H1 (cell line): ENCODE results near the gene FAM13C. TPM values are rescaled to one million over a fixed set of nuclear protein-coding genes. Genes with fewer than 3 reads are reported as not detected.

ENCODE experiments used
- CTCF ChIA-PET: fragments of 300-600 bp; sonication (Branson Sonifier 250); formaldehyde crosslinking; loops from one replicate; lab custom pipeline; 2021; ENCODE audit not compliant: partially characterized antibody; lab: Charles Lee
- POLR2A ChIA-PET: fragments of 300-600 bp; sonication (Branson Sonifier 250); formaldehyde crosslinking; loops from one replicate; lab custom pipeline; 2021; ENCODE audit warnings: inconsistent platforms; ENCODE audit not compliant: partially characterized antibody; lab: Charles Lee
- DNase-seq, 2 experiments: peaks; one replicate each; pipeline versions ENCODE4 v3.0.0 to v3.0.0-alpha.2; 2010 to 2022; ENCODE audit warnings: low spot score in 2 of 2, low read depth in 1 of 2, mixed read lengths in 1 of 2
- FAIRE-seq: peaks from 2 replicates; lab custom pipeline; 2011; peaks lifted over from hg19 to GRCh38; lab: Jason Lieb, UNC
- H2AFZ ChIP-seq: 2 replicates; pipeline ENCODE4 v1.8.1; 2012; ENCODE audit warnings: low read length, inconsistent platforms
- H2AK5ac ChIP-seq: 2 replicates; pipeline ENCODE4 v1.6.1; 2013; ENCODE audit warnings: low read depth, low read length
- H2BK120ac ChIP-seq: replicated peaks from 2 replicates; pipeline ENCODE3; 2013; ENCODE audit warnings: low read depth, low read length, inconsistent platforms
- H2BK12ac ChIP-seq: 2 replicates; pipeline ENCODE4 v1.6.1; 2013; ENCODE audit warnings: low read depth, low read length
- H2BK15ac ChIP-seq: 2 replicates; pipeline ENCODE4 v1.6.1; 2013; ENCODE audit warnings: low read length
- H2BK20ac ChIP-seq: 2 replicates; pipeline ENCODE4 v1.6.1; 2013; ENCODE audit warnings: low read length
- H2BK5ac ChIP-seq: 2 replicates; pipeline ENCODE4 v1.6.1; 2013; ENCODE audit warnings: low read depth, low read length
- H3K14ac ChIP-seq: 2 replicates; pipeline ENCODE4 v1.6.1; 2013; ENCODE audit warnings: inconsistent platforms; ENCODE audit not compliant: insufficient read length
- H3K18ac ChIP-seq: 2 replicates; pipeline ENCODE4 v1.6.1; 2013; ENCODE audit warnings: low read length; ENCODE audit errors: extremely low read depth
- H3K23ac ChIP-seq: 2 replicates; pipeline ENCODE4 v1.6.1; 2013; ENCODE audit warnings: inconsistent platforms; ENCODE audit not compliant: insufficient read length
- H3K23me2 ChIP-seq: 2 replicates; pipeline ENCODE4 v1.6.1; 2013; ENCODE audit warnings: low read depth, low read length
- H3K27ac ChIP-seq: 2 replicates; pipeline ENCODE4 v1.6.1; 2011; ENCODE audit warnings: low read depth, low read length, inconsistent platforms
- H3K27me3 ChIP-seq, 4 experiments: replicated peaks in 1 of 4; 1 replicate in 1 of 4; 2 replicates in 3 of 4; pipeline versions ENCODE4 v1.6.1 to v1.8.1; 2011 to 2013; ENCODE audit warnings: low read length in 3 of 4, mild to moderate bottlenecking in 3 of 4, inconsistent platforms in 2 of 4, mixed read lengths in 2 of 4, moderate library complexity in 1 of 4; ENCODE audit not compliant: control insufficient read depth in 3 of 4, insufficient read depth in 3 of 4; ENCODE audit errors: extremely low read depth in 1 of 4
- H3K36me3 ChIP-seq, 4 experiments: 2 replicates each; pipeline versions ENCODE4 v1.6.1 to v1.8.1; 2011 to 2013; ENCODE audit warnings: mild to moderate bottlenecking in 4 of 4, low read length in 3 of 4, moderate library complexity in 2 of 4, control low read depth in 1 of 4, inconsistent platforms in 1 of 4; ENCODE audit not compliant: insufficient read depth in 4 of 4, control insufficient read depth in 2 of 4
- H3K4ac ChIP-seq: replicated peaks from 2 replicates; pipeline ENCODE3; 2013; ENCODE audit warnings: low read length, low read depth, mixed read lengths, inconsistent platforms; ENCODE audit not compliant: insufficient read length
- H3K4me1 ChIP-seq, 4 experiments: replicated peaks in 1 of 4; 1 replicate in 1 of 4; 2 replicates in 3 of 4; pipeline versions ENCODE4 v1.6.1 to v1.8.1; 2011 to 2013; ENCODE audit warnings: low read length in 3 of 4, inconsistent platforms in 2 of 4, mixed read lengths in 1 of 4; ENCODE audit not compliant: insufficient read depth in 4 of 4, control insufficient read depth in 3 of 4
- H3K4me2 ChIP-seq, 2 experiments: 2 replicates each; pipeline versions ENCODE4 v1.6.1 to v1.8.1; 2011 to 2013; ENCODE audit warnings: low read depth in 2 of 2, low read length in 2 of 2, control low read depth in 1 of 2, inconsistent platforms in 1 of 2, mild to moderate bottlenecking in 1 of 2; ENCODE audit not compliant: insufficient read depth in 1 of 2
- H3K4me3 ChIP-seq, 4 experiments: fragments of 200-600, 300-600 bp in 1 of 4; sonication (generic), shearing (Covaris generic), sonication (Bioruptor Twin) in 1 of 4; 2 replicates each; pipeline versions ENCODE4 v1.5.1 to v1.8.1; 2011 to 2016; ENCODE audit warnings: low read length in 4 of 4, low read depth in 3 of 4, control low read depth in 2 of 4, inconsistent platforms in 2 of 4, mild to moderate bottlenecking in 2 of 4, mixed read lengths in 1 of 4, moderate library complexity in 1 of 4; ENCODE audit not compliant: insufficient read depth in 2 of 4; ENCODE audit errors: extremely low read depth in 1 of 4
- H3K56ac ChIP-seq: replicated peaks from 2 replicates; pipeline ENCODE3; 2013; ENCODE audit warnings: low read depth, mild to moderate bottlenecking, mixed read lengths, low read length, inconsistent platforms; ENCODE audit not compliant: insufficient read length
- H3K79me1 ChIP-seq: 2 replicates; pipeline ENCODE4 v1.6.1; 2013; ENCODE audit warnings: low read depth, low read length, control low read depth
- H3K79me2 ChIP-seq, 2 experiments: 2 replicates each; pipeline versions ENCODE4 v1.6.1 to v1.8.1; 2012 to 2013; ENCODE audit warnings: low read length in 2 of 2, mild to moderate bottlenecking in 2 of 2, inconsistent platforms in 1 of 2; ENCODE audit not compliant: insufficient read depth in 2 of 2, control insufficient read depth in 1 of 2
- H3K9ac ChIP-seq, 4 experiments: replicated peaks in 1 of 4; 1 replicate in 1 of 4; 2 replicates in 3 of 4; pipeline versions ENCODE4 v1.6.1 to v1.8.1; 2011 to 2013; ENCODE audit warnings: low read depth in 3 of 4, low read length in 3 of 4, control low read depth in 2 of 4, mild to moderate bottlenecking in 2 of 4, moderate library complexity in 2 of 4, inconsistent platforms in 1 of 4; ENCODE audit errors: extremely low read depth in 1 of 4
- H3K9me3 ChIP-seq, 2 experiments: 2 replicates each; pipeline versions ENCODE4 v1.6.1 to v1.8.1; 2012 to 2013; ENCODE audit warnings: mild to moderate bottlenecking in 2 of 2, moderate library complexity in 2 of 2, control low read depth in 1 of 2, inconsistent platforms in 1 of 2, low read depth in 1 of 2, low read length in 1 of 2, mixed read lengths in 1 of 2; ENCODE audit not compliant: insufficient read depth in 2 of 2
- H4K20me1 ChIP-seq, 2 experiments: replicated peaks in 1 of 2; 2 replicates each; pipeline versions ENCODE3 to v1.8.1; 2011 to 2013; ENCODE audit warnings: inconsistent platforms in 2 of 2, low read length in 2 of 2, mild to moderate bottlenecking in 1 of 2; ENCODE audit not compliant: insufficient read depth in 2 of 2, control insufficient read depth in 1 of 2
- H4K5ac ChIP-seq: 2 replicates; pipeline ENCODE4 v1.6.1; 2013; ENCODE audit warnings: low read length, low read depth, mixed read lengths, inconsistent platforms; ENCODE audit not compliant: insufficient read length
- H4K8ac ChIP-seq: 2 replicates; pipeline ENCODE4 v1.8.0; 2013; ENCODE audit warnings: mild to moderate bottlenecking, moderate library complexity, low read length, inconsistent platforms; ENCODE audit not compliant: insufficient read depth; ENCODE audit errors: extremely low read depth
- H4K91ac ChIP-seq: replicated peaks from 2 replicates; pipeline ENCODE3; 2013; ENCODE audit warnings: low read length, mixed read lengths, inconsistent platforms; ENCODE audit not compliant: insufficient read length
- EP300 ChIP-seq, 2 experiments: IDR thresholded peaks; 1 replicate in 1 of 2; 2 replicates in 1 of 2; pipeline ENCODE4 v1.6.1; 2011 to 2012; ENCODE audit warnings: low read depth in 2 of 2, low read length in 2 of 2, mild to moderate bottlenecking in 2 of 2, borderline replicate concordance in 1 of 2, inconsistent platforms in 1 of 2, moderate library complexity in 1 of 2
- GTF2F1 ChIP-seq: IDR thresholded peaks from 2 replicates; pipeline ENCODE4 v1.6.1; 2012; ENCODE audit warnings: low read depth, low read length, improper control_type of control experiment, borderline replicate concordance
- JUND ChIP-seq: IDR thresholded peaks from 2 replicates; pipeline ENCODE4 v1.6.1; 2011; ENCODE audit warnings: mild to moderate bottlenecking, improper control_type of control experiment, low read length
- RAD21 ChIP-seq, 2 experiments: IDR thresholded peaks in 1 of 2; conservative IDR thresholded peaks in 1 of 2; 2 replicates each; pipeline ENCODE4 v1.6.1; 2011; ENCODE audit warnings: low read depth in 2 of 2, low read length in 2 of 2, improper control_type of control experiment in 1 of 2, inconsistent platforms in 1 of 2, mild to moderate bottlenecking in 1 of 2, moderate library complexity in 1 of 2
- WGBS, 2 experiments: shearing (Covaris generic) in 1 of 2; methylation state at CpG; one replicate each; pipeline versions ENCODE4 v1.1.6 to v1.1.7; 2013 to 2015; ENCODE audit warnings: low lambda C conversion rate in 2 of 2, mixed read lengths in 2 of 2, inconsistent platforms in 1 of 2, low coverage in 1 of 2, missing lambda C conversion rate in 1 of 2; ENCODE audit not compliant: insufficient replicate concordance in 2 of 2, insufficient coverage in 1 of 2, insufficient read length in 1 of 2; ENCODE audit errors: extremely low coverage in 1 of 2, missing lambda C conversion rate in 1 of 2; 5-methylcytosine and 5-hydroxymethylcytosine counted together
- polyA plus RNA-seq, 7 experiments: library from polyadenylated mRNA; depleted of rRNA in 3 of 7; stranded (reverse) in 5 of 7; unstranded in 2 of 7; fragments of >200 nt in 5 of 7; fragments of 200-250 nt in 2 of 7; gene quantifications; 1 replicate in 5 of 7; 2 replicates in 1 of 7; 4 replicates in 1 of 7; pipeline versions ENCODE4 v1.2.1 to v1.2.3, GENCODE V29; 2011 to 2013; ENCODE audit warnings: missing spikeins in 2 of 7, mixed read lengths in 2 of 7
- total RNA-seq: library from RNA; stranded (reverse); fragmentation: NEBNext Ultra II Directional; extraction: Animal tissue kit (Norgen Biotek cat#: 25700); gene quantifications from 2 replicates; pipeline ENCODE4 v1.2.1, GENCODE V29; 2021

Gene FAM13C
- total and polyA plus RNA-seq, 2 of the 8 experiments (the other 6 are each of a cell fraction or from before 2014, with no cell fraction given) = 0.56 to 0.62 TPM

- POLR2A ChIA-PET = interaction anchor here (0.9 kb wide), 1 partner anchor 17 kb away, joined by 3 read pairs; no protein-coding TSS in a partner anchor
- Histone ChIP-seq H3K56ac (no peak overlapping the region), H2BK15ac (no peak overlapping the region), H4K5ac (no peak overlapping the region), H2AFZ (no peak overlapping the region), H4K20me1 (no peaks in the 10 kb centered on the region), H3K9me3 (0 out of 4 replicates have a peak, but pooled peaks cover 0 to 4% of the 10 kb centered on the region in 2 experiments), H3K14ac (no peak overlapping the region), H4K91ac (no peak overlapping the region), H3K4me1 (no peaks in the 10 kb centered on the region), H2BK12ac (no peak overlapping the region), H2AK5ac (no peak overlapping the region), H3K9ac (no peak overlapping the region), H3K23ac (no peak overlapping the region), H3K4me2 (no peak overlapping the region), H2BK5ac (no peak overlapping the region), H2BK20ac (no peak overlapping the region), H3K4me3 (no peak overlapping the region), H3K79me2 (no peaks in the 10 kb centered on the region), H3K27ac (no peak overlapping the region), H3K18ac (no peak overlapping the region), H3K36me3 (no peaks in the 10 kb centered on the region), H3K4ac (no peak overlapping the region), H2BK120ac (no peak overlapping the region), H4K8ac (no peak overlapping the region), H3K23me2 (no peaks in the 10 kb centered on the region), H3K79me1 (no peaks in the 10 kb centered on the region), H3K27me3 (no peaks in the 10 kb centered on the region)
- no peak for DNase-seq
- 90% methylated on average over 3 of the region's 3 CpGs; no CpG with 5 or more reads in 1 of the 2 experiments for WGBS, 2 experiments
- FAIRE-seq = no peak
- CTCF ChIA-PET = interaction anchor here (0.9 to 1.5 kb wide), 3 partner anchors 12 to 175 kb away, joined by 3 to 5 read pairs (median 4); no protein-coding TSS in a partner anchor
- TF ChIP-seq EP300 (IDR thresholded peaks at IDR 0.05; ENCODE audit: borderline replicate concordance in 1 of 2, low read depth in 2 of 2, low read length in 2 of 2) (no peak), RAD21 (IDR thresholded peaks at IDR 0.05 in 1 of 2, conservative IDR thresholded peaks at IDR 0.05 in 1 of 2; ENCODE audit: low read depth in 2 of 2, low read length in 2 of 2) (no peak), JUND (no peak), GTF2F1 (no peak)
Observed at GRCh38 chr10:59405235-59405634, 42.9 kb upstream of the FAM13C start.
